Lower leg skin (tissue), 3 donors: ENCODE measurements around the gene NAV2.

Experiments
- POLR2A ChIP-seq, 2 donors: fragments of 450-650 bp; IDR thresholded peaks; one replicate each; pipeline ENCODE4 v1.6.1; 2016 to 2017; ENCODE audit warnings: antibody characterized with exemption in 2 of 2, mild to moderate bottlenecking in 1 of 2, moderate library complexity in 1 of 2
- TF ChIP-seq, protein P1 (sequence below), 3 donors: fragments of 450-650 bp; IDR thresholded peaks; one replicate each; pipeline ENCODE4 v1.5.1; 2016; ENCODE audit warnings: antibody characterized with exemption in 3 of 3, mild to moderate bottlenecking in 3 of 3, moderate library complexity in 2 of 3

DNA sequence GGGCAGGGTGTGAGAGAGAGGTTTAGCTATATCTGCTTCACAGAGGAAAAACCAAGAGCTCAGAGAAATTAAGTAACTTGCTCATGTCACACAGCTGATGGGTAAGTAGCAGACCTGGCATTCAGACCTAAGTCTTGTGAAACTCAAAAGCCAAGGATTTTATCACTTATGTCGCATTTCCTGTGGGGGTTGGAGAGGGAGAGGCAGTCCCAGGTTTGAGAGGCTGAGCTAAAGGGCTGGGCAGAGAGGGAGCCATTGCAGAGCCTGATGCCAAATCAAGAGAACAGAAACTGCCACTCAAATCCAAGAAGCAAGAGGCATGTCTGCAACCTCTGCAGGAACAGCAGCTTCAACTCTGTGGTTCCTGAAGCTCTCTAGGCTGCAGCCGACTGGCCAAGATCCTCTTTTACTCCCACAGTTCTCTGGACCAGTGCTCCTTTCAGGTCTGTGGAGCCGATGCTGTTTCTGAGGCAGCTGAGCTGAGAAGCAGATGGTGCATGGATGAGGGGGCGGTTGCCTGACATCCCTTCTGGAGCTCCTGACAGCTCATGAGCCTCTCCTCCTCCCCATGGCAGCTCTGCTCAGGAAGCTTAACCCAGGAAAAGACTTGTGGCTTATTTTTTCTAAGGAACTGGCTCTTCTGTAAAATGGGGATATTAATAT, 47.6 kb upstream of the NAV2 start:
- no peak for TF ChIP-seq POLR2A (IDR thresholded peaks at IDR 0.05)
- TF ChIP-seq, protein P1, sequence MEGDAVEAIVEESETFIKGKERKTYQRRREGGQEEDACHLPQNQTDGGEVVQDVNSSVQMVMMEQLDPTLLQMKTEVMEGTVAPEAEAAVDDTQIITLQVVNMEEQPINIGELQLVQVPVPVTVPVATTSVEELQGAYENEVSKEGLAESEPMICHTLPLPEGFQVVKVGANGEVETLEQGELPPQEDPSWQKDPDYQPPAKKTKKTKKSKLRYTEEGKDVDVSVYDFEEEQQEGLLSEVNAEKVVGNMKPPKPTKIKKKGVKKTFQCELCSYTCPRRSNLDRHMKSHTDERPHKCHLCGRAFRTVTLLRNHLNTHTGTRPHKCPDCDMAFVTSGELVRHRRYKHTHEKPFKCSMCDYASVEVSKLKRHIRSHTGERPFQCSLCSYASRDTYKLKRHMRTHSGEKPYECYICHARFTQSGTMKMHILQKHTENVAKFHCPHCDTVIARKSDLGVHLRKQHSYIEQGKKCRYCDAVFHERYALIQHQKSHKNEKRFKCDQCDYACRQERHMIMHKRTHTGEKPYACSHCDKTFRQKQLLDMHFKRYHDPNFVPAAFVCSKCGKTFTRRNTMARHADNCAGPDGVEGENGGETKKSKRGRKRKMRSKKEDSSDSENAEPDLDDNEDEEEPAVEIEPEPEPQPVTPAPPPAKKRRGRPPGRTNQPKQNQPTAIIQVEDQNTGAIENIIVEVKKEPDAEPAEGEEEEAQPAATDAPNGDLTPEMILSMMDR (IDR thresholded peaks at IDR 0.05): no peak
